GM23338 (cell line): ENCODE measurements around the gene EIF3L. TPM values are rescaled to one million over a fixed set of nuclear protein-coding genes. Genes with fewer than 3 reads are reported as not detected.

ENCODE experiments used
- ATAC-seq: fragments of 200-7000 bp; cut with Tn5 transposase; 3 replicates; pipeline ENCODE4 v1.9.1; 2020
- DNase-seq: peaks from one replicate; pipeline ENCODE4 v3.0.0-alpha.2; 2015; ENCODE audit warnings: low spot score
- H2AFZ ChIP-seq: fragments of 200-600 bp; sonication (generic); 2 replicates; pipeline ENCODE4 v1.8.0; 2016; ENCODE audit warnings: antibody characterized with exemption, mild to moderate bottlenecking, moderate library complexity
- H3F3A ChIP-seq: fragments of 200-600 bp; sonication (generic); replicated peaks from 2 replicates; pipeline ENCODE4 v1.8.0; 2017; ENCODE audit warnings: antibody characterized with exemption, mixed run types, low read depth
- H3K27ac ChIP-seq: fragments of 200-600 bp; sonication (generic); 2 replicates; pipeline ENCODE4 v1.6.1; 2016; ENCODE audit warnings: low read depth
- H3K27me3 ChIP-seq: fragments of 200-600 bp; sonication (generic); 2 replicates; pipeline ENCODE4 v1.8.0; 2016; ENCODE audit warnings: mild to moderate bottlenecking, mixed run types, moderate library complexity; ENCODE audit not compliant: insufficient read depth
- H3K36me3 ChIP-seq: fragments of 200-600 bp; sonication (generic); 2 replicates; pipeline ENCODE4 v1.8.0; 2016; ENCODE audit warnings: mild to moderate bottlenecking; ENCODE audit not compliant: insufficient read depth
- H3K4me1 ChIP-seq: fragments of 200-600 bp; sonication (generic); 2 replicates; pipeline ENCODE4 v1.8.0; 2016; ENCODE audit warnings: mild to moderate bottlenecking, moderate library complexity; ENCODE audit not compliant: insufficient read depth
- H3K4me2 ChIP-seq: fragments of 200-600 bp; sonication (generic); 2 replicates; pipeline ENCODE4 v1.7.1; 2017; ENCODE audit warnings: mixed run types
- H3K4me3 ChIP-seq: fragments of 200-600 bp; sonication (generic); 2 replicates; pipeline ENCODE4 v1.6.1; 2016; ENCODE audit warnings: mixed run types
- H3K79me2 ChIP-seq: fragments of 200-600 bp; sonication (generic); replicated peaks from 2 replicates; pipeline ENCODE4 v1.8.0; 2017; ENCODE audit warnings: mild to moderate bottlenecking; ENCODE audit not compliant: insufficient read depth
- H3K9me2 ChIP-seq: fragments of 200-600 bp; sonication (generic); 2 replicates; pipeline ENCODE4 v1.8.0; 2017; ENCODE audit not compliant: insufficient read depth
- H4K20me1 ChIP-seq: fragments of 200-600 bp; sonication (generic); replicated peaks from 2 replicates; pipeline ENCODE4 v1.8.0; 2017; ENCODE audit warnings: mild to moderate bottlenecking; ENCODE audit not compliant: insufficient read depth
- H3K27ac Mint-ChIP-seq: 2 replicates; pipeline ENCODE4 v1.8.0; 2020; ENCODE audit warnings: inconsistent platforms, mild to moderate bottlenecking, moderate library complexity, mixed read lengths
- H3K27me3 Mint-ChIP-seq: 3 replicates; pipeline ENCODE4 v1.8.0; 2022; ENCODE audit warnings: low read depth, mild to moderate bottlenecking, moderate library complexity, mixed read lengths, inconsistent platforms; ENCODE audit not compliant: insufficient read depth, poor library complexity
- H3K36me3 Mint-ChIP-seq: 3 replicates; pipeline ENCODE4 v1.8.0; 2021; ENCODE audit warnings: low read depth, mild to moderate bottlenecking, inconsistent platforms, moderate library complexity, mixed read lengths
- H3K4me1 Mint-ChIP-seq: 3 replicates; pipeline ENCODE4 v1.8.0; 2020; ENCODE audit warnings: mild to moderate bottlenecking, inconsistent platforms, mixed read lengths
- H3K4me3 Mint-ChIP-seq: 3 replicates; pipeline ENCODE4 v1.8.0; 2021; ENCODE audit warnings: moderate library complexity, mild to moderate bottlenecking, inconsistent platforms, mixed read lengths
- H3K9me3 Mint-ChIP-seq: 3 replicates; pipeline ENCODE4 v1.8.0; 2020; ENCODE audit warnings: moderate library complexity, mild to moderate bottlenecking, inconsistent platforms, mixed read lengths
- CREB1 ChIP-seq: fragments of 250-450 bp; sonication (Bioruptor Pico); IDR thresholded peaks from 2 replicates; pipeline ENCODE4 v1.5.0; 2020; ENCODE audit warnings: low read depth, mild to moderate bottlenecking, moderate library complexity
- EZH2 ChIP-seq: fragments of 200-600 bp; sonication (generic); IDR thresholded peaks from one replicate; pipeline ENCODE4 v1.8.0; 2017; ENCODE audit warnings: antibody characterized with exemption, mild to moderate bottlenecking, low read depth; ENCODE audit not compliant: unreplicated experiment
- EZH2phosphoT487 ChIP-seq: fragments of 200-600 bp; sonication (generic); IDR thresholded peaks from one replicate; pipeline ENCODE4 v1.8.1; 2018; ENCODE audit warnings: antibody characterized with exemption; ENCODE audit not compliant: unreplicated experiment
- JUNB ChIP-seq: IDR thresholded peaks from one replicate; pipeline ENCODE4 v1.6.1; 2016; ENCODE audit warnings: antibody characterized with exemption; ENCODE audit not compliant: unreplicated experiment
- NANOG ChIP-seq: IDR thresholded peaks from 2 replicates; pipeline ENCODE4 v1.6.1; 2016; ENCODE audit warnings: antibody characterized with exemption, borderline replicate concordance
- POLR2AphosphoS5 ChIP-seq: IDR thresholded peaks from 2 replicates; pipeline ENCODE4 v1.6.1; 2016; ENCODE audit warnings: antibody characterized with exemption, low read depth
- STAT1 ChIP-seq: IDR thresholded peaks from one replicate; pipeline ENCODE4 v1.6.1; 2016; ENCODE audit warnings: antibody characterized with exemption; ENCODE audit not compliant: unreplicated experiment
- ZNF114 ChIP-seq: fragments of 250-450 bp; sonication (Bioruptor Pico); IDR thresholded peaks from 2 replicates; pipeline ENCODE4 v1.5.0; 2020; ENCODE audit warnings: mild to moderate bottlenecking, moderate library complexity
- ZNF331 ChIP-seq: fragments of 250-450 bp; sonication (Bioruptor Pico); IDR thresholded peaks from 2 replicates; pipeline ENCODE4 v1.5.0; 2020; ENCODE audit warnings: low read depth, mild to moderate bottlenecking, moderate library complexity
- polyA plus RNA-seq: library from polyadenylated mRNA; unstranded; fragments of >200 nt; fragmentation: Nextera tagmentation; extraction: Ambion mirVana; gene quantifications from 2 replicates; pipeline ENCODE4 v1.2.1, GENCODE V29; 2016
- total RNA-seq: library from RNA; depleted of rRNA; stranded (reverse); fragments of >200 nt; shearing (Covaris generic); gene quantifications from 2 replicates; pipeline ENCODE4 v1.2.3, GENCODE V29; 2014
- TF ChIP-seq, protein P1 (sequence below): IDR thresholded peaks from 2 replicates; pipeline ENCODE4 v1.6.1; 2016; ENCODE audit warnings: antibody characterized with exemption
- TF ChIP-seq, protein P2 (sequence below): IDR thresholded peaks from one replicate; pipeline ENCODE4 v1.6.1; 2018; ENCODE audit warnings: antibody characterized with exemption; ENCODE audit not compliant: unreplicated experiment
- TF ChIP-seq, protein P3 (sequence below), 2 experiments: fragments of 200-600 bp in 1 of 2; sonication (generic) in 1 of 2; conservative IDR thresholded peaks; 2 replicates each; pipeline versions ENCODE4 v1.5.1 to v1.6.1; 2016 to 2017; ENCODE audit warnings: antibody characterized with exemption in 2 of 2, low read depth in 2 of 2, mild to moderate bottlenecking in 2 of 2, moderate library complexity in 1 of 2
- TF ChIP-seq, protein P4 (sequence below): fragments of 250-450 bp; sonication (Bioruptor Pico); IDR thresholded peaks from 2 replicates; pipeline ENCODE4 v1.5.0; 2020; ENCODE audit warnings: mild to moderate bottlenecking, moderate library complexity

Gene EIF3L
- total and polyA plus RNA-seq, 2 experiments from 2014 or later = 430 to 459 TPM

DNA sequence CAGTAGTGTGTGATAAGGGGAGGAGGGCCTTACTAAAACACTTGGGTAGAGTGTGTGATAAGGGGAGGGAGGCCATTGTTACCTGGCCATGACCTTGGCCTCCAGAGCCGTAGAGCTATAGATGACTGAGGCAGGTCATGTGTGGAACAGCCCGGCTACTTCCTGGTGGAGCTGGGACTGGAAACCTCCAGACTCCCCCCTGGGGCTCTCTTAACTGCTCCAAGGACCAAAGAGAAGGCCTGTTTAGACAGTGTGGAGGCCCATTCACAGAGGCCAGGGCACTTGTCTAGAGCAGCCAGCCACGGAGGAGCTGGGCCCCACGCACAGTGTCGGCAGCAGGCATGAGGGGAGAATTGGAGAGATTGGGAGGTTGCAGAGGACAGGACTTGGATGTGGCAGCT is 44.4 kb downstream of the EIF3L start:
- H3K4me3 Mint-ChIP-seq = peak overlapping the region; percentile 2; the same call in 1 of the 3 replicates
- H3K36me3 ChIP-seq = peaks cover 9% of the 10 kb centered on the region
- no peaks in the 10 kb centered on the region for H3K9me3 Mint-ChIP-seq
- no peak overlapping the region for H2AFZ ChIP-seq
- no peaks in the 10 kb centered on the region for H3K9me2 ChIP-seq
- peak overlapping the region; percentile 87 for H3K27ac Mint-ChIP-seq
- H3K27me3 ChIP-seq = no peaks in the 10 kb centered on the region
- peak overlapping the region; percentile 94; the same call in 1 of the 2 replicates for H3K27ac ChIP-seq
- peaks cover 29% of the 10 kb centered on the region for H3K36me3 Mint-ChIP-seq
- DNase-seq (no peak), ATAC-seq (no peak)
- H3K4me3 ChIP-seq = no peak overlapping the region
- no peaks in the 10 kb centered on the region for H3K79me2 ChIP-seq
- peaks cover 1% of the 10 kb centered on the region; the same call in 1 of the 2 replicates for H4K20me1 ChIP-seq
- TF ChIP-seq EZH2 (no peak), JUNB (no peak), ZNF331 (no peak), POLR2AphosphoS5 (no peak), STAT1 (no peak), CREB1 (no peak), ZNF114 (CRISPR knock-in tag) (no peak), NANOG (no peak), EZH2phosphoT487 (no peak)
- TF ChIP-seq, protein P1, sequence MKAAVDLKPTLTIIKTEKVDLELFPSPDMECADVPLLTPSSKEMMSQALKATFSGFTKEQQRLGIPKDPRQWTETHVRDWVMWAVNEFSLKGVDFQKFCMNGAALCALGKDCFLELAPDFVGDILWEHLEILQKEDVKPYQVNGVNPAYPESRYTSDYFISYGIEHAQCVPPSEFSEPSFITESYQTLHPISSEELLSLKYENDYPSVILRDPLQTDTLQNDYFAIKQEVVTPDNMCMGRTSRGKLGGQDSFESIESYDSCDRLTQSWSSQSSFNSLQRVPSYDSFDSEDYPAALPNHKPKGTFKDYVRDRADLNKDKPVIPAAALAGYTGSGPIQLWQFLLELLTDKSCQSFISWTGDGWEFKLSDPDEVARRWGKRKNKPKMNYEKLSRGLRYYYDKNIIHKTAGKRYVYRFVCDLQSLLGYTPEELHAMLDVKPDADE = no peak
- TF ChIP-seq, protein P2, sequence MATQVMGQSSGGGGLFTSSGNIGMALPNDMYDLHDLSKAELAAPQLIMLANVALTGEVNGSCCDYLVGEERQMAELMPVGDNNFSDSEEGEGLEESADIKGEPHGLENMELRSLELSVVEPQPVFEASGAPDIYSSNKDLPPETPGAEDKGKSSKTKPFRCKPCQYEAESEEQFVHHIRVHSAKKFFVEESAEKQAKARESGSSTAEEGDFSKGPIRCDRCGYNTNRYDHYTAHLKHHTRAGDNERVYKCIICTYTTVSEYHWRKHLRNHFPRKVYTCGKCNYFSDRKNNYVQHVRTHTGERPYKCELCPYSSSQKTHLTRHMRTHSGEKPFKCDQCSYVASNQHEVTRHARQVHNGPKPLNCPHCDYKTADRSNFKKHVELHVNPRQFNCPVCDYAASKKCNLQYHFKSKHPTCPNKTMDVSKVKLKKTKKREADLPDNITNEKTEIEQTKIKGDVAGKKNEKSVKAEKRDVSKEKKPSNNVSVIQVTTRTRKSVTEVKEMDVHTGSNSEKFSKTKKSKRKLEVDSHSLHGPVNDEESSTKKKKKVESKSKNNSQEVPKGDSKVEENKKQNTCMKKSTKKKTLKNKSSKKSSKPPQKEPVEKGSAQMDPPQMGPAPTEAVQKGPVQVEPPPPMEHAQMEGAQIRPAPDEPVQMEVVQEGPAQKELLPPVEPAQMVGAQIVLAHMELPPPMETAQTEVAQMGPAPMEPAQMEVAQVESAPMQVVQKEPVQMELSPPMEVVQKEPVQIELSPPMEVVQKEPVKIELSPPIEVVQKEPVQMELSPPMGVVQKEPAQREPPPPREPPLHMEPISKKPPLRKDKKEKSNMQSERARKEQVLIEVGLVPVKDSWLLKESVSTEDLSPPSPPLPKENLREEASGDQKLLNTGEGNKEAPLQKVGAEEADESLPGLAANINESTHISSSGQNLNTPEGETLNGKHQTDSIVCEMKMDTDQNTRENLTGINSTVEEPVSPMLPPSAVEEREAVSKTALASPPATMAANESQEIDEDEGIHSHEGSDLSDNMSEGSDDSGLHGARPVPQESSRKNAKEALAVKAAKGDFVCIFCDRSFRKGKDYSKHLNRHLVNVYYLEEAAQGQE = no peak
- TF ChIP-seq, protein P3, sequence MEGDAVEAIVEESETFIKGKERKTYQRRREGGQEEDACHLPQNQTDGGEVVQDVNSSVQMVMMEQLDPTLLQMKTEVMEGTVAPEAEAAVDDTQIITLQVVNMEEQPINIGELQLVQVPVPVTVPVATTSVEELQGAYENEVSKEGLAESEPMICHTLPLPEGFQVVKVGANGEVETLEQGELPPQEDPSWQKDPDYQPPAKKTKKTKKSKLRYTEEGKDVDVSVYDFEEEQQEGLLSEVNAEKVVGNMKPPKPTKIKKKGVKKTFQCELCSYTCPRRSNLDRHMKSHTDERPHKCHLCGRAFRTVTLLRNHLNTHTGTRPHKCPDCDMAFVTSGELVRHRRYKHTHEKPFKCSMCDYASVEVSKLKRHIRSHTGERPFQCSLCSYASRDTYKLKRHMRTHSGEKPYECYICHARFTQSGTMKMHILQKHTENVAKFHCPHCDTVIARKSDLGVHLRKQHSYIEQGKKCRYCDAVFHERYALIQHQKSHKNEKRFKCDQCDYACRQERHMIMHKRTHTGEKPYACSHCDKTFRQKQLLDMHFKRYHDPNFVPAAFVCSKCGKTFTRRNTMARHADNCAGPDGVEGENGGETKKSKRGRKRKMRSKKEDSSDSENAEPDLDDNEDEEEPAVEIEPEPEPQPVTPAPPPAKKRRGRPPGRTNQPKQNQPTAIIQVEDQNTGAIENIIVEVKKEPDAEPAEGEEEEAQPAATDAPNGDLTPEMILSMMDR (conservative IDR thresholded peaks at IDR 0.05; ENCODE audit: low read depth in 2 of 2) = no peak
- TF ChIP-seq, protein P4, sequence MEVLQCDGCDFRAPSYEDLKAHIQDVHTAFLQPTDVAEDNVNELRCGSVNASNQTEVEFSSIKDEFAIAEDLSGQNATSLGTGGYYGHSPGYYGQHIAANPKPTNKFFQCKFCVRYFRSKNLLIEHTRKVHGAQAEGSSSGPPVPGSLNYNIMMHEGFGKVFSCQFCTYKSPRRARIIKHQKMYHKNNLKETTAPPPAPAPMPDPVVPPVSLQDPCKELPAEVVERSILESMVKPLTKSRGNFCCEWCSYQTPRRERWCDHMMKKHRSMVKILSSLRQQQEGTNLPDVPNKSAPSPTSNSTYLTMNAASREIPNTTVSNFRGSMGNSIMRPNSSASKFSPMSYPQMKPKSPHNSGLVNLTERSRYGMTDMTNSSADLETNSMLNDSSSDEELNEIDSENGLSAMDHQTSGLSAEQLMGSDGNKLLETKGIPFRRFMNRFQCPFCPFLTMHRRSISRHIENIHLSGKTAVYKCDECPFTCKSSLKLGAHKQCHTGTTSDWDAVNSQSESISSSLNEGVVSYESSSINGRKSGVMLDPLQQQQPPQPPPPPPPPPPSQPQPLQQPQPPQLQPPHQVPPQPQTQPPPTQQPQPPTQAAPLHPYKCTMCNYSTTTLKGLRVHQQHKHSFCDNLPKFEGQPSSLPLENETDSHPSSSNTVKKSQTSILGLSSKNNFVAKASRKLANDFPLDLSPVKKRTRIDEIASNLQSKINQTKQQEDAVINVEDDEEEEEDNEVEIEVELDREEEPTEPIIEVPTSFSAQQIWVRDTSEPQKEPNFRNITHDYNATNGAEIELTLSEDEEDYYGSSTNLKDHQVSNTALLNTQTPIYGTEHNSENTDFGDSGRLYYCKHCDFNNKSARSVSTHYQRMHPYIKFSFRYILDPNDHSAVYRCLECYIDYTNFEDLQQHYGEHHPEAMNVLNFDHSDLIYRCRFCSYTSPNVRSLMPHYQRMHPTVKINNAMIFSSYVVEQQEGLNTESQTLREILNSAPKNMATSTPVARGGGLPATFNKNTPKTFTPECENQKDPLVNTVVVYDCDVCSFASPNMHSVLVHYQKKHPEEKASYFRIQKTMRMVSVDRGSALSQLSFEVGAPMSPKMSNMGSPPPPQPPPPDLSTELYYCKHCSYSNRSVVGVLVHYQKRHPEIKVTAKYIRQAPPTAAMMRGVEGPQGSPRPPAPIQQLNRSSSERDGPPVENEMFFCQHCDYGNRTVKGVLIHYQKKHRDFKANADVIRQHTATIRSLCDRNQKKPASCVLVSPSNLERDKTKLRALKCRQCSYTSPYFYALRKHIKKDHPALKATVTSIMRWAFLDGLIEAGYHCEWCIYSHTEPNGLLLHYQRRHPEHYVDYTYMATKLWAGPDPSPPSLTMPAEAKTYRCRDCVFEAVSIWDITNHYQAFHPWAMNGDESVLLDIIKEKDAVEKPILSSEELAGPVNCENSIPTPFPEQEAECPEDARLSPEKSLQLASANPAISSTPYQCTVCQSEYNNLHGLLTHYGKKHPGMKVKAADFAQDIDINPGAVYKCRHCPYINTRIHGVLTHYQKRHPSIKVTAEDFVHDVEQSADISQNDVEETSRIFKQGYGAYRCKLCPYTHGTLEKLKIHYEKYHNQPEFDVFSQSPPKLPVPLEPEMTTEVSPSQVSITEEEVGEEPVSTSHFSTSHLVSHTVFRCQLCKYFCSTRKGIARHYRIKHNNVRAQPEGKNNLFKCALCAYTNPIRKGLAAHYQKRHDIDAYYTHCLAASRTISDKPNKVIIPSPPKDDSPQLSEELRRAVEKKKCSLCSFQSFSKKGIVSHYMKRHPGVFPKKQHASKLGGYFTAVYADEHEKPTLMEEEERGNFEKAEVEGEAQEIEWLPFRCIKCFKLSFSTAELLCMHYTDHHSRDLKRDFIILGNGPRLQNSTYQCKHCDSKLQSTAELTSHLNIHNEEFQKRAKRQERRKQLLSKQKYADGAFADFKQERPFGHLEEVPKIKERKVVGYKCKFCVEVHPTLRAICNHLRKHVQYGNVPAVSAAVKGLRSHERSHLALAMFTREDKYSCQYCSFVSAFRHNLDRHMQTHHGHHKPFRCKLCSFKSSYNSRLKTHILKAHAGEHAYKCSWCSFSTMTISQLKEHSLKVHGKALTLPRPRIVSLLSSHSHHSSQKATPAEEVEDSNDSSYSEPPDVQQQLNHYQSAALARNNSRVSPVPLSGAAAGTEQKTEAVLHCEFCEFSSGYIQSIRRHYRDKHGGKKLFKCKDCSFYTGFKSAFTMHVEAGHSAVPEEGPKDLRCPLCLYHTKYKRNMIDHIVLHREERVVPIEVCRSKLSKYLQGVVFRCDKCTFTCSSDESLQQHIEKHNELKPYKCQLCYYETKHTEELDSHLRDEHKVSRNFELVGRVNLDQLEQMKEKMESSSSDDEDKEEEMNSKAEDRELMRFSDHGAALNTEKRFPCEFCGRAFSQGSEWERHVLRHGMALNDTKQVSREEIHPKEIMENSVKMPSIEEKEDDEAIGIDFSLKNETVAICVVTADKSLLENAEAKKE (CRISPR knock-in tag) = no peak
- H3F3A ChIP-seq = peaks cover 36% of the 10 kb centered on the region
- no peak overlapping the region for H3K4me2 ChIP-seq
- H3K4me1 Mint-ChIP-seq = peaks cover 46% of the 10 kb centered on the region
- H3K4me1 ChIP-seq = peaks cover 39% of the 10 kb centered on the region
- H3K27me3 Mint-ChIP-seq = peaks cover 12% of the 10 kb centered on the region
